Measurements from ENCODE around the gene CTDSP1. TPM values are rescaled to one million over a fixed set of nuclear protein-coding genes. Genes with fewer than 3 reads are reported as not detected.

CTDSP1 gene
- total RNA-seq, 1 experiment from 2014 or later = 52.3 TPM

DNA sequence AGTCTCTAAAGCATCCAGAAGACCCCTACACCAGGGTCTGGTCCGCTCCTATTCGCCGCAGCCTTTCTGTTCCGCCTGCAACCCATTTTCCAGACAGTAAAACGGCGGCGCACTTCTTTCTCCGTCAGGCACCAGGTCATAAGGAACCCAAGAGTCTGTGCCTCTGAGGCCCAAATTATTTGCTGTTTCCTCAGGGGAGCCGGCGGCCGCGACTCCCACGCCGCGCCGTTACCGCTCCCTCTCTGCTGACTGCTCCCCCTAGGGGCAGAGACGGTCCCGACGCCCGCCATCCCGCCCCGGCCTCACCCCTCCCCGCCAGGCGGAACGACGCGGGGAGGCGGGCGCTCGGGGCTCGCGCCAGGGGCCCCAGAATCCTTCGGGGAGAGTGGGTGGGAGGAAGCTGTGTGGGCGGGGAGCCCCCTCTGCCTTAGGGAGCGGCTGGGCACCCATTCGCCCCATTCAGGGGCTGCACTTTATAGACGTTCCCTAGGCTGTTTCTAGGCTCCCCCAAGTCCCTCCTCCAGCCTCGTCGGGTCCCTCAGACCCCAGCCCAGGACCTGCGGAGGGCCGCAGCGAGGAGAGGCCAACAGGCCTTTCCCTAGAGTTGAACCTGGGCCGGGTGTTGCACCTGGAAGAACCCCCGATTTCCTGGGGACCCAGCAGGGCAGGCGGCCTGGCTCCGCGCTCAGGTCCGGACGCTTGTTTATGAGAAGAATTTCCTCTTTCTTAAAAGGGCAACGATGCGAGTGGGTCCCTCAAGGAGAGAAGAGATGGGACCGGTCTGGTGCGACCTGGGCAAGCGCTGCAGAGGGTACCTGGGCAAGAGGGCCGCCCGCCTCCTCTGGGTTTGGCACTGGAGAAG, 3.6 kb upstream of the CTDSP1 start:
- no peak overlapping the region for H3T11ph ChIP-seq (ENCODE audit: low read length)

More for the DNA sequence above, 3.6 kb upstream of the CTDSP1 start:
- Histone ChIP-seq H3K27ac (ENCODE audit: insufficient read length, low read depth, low read length) (peak overlapping the region; percentile 72), H2BK12ac (ENCODE audit: insufficient read length, low read depth, low read length) (peak overlapping the region; percentile 55), H3K23me2 (ENCODE audit: insufficient read length, low read depth, low read length, poor library complexity, severe bottlenecking) (peaks cover 32% of the 10 kb centered on the region), H3K27me3 (ENCODE audit: insufficient read depth, low read length) (peaks cover 20% of the 10 kb centered on the region), H3K23ac (ENCODE audit: insufficient read length, low read depth, low read length) (no peak overlapping the region), H4K20me1 (ENCODE audit: control insufficient read depth, insufficient read depth, insufficient read length) (no peaks in the 10 kb centered on the region), H2AK5ac (ENCODE audit: insufficient read length, low read length) (no peak overlapping the region), H3K79me1 (ENCODE audit: insufficient read depth, low read depth, low read length, poor library complexity, severe bottlenecking) (no peaks in the 10 kb centered on the region), H2BK120ac (ENCODE audit: low read depth, low read length, poor library complexity, severe bottlenecking) (no peak overlapping the region), H2BK15ac (ENCODE audit: low read depth, low read length) (no peak overlapping the region), H3K9ac (ENCODE audit: extremely low read depth, insufficient read length, low read length) (peak overlapping the region; percentile 32), H2BK20ac (ENCODE audit: low read depth, low read length, poor library complexity, severe bottlenecking) (no peak overlapping the region), H3K79me2 (ENCODE audit: insufficient read depth, low read length) (no peaks in the 10 kb centered on the region), H4K91ac (ENCODE audit: insufficient read length, low read depth, low read length) (no peak overlapping the region), H4K5ac (ENCODE audit: insufficient read length, low read depth, low read length) (no peak overlapping the region), H3K4me2 (ENCODE audit: insufficient read depth, insufficient read length, low read length) (peak overlapping the region; percentile 93), H3K56ac (ENCODE audit: insufficient read length, low read depth, low read length) (no peak overlapping the region), H2AFZ (ENCODE audit: low read length) (peak overlapping the region; percentile 48), H3K14ac (ENCODE audit: insufficient read depth, low read length) (peak overlapping the region; percentile 91), H3K18ac (ENCODE audit: insufficient read length, low read depth, low read length) (peak overlapping the region; percentile 95), H4K8ac (replicated peaks; ENCODE audit: insufficient read length, low read depth, low read length) (no peak overlapping the region), H3K4me1 (ENCODE audit: insufficient read depth, low read length) (no peaks in the 10 kb centered on the region; the same call in 1 of the 2 replicates), H3K4ac (ENCODE audit: low read depth, low read length) (no peak overlapping the region), H2BK5ac (ENCODE audit: insufficient read length, low read length) (no peak overlapping the region), H3K9me3 (ENCODE audit: control insufficient read depth, low read depth, low read length) (no peaks in the 10 kb centered on the region)
- no CpG with 5 or more reads among the region's 57 CpGs for WGBS (ENCODE audit: extremely low coverage, insufficient read length, low lambda C conversion rate)
- peaks cover 45% of the 10 kb centered on the region for H3K27me3 Mint-ChIP-seq (ENCODE audit: low read depth)
- H3K4me1 Mint-ChIP-seq = peaks cover 26 to 45% of the 10 kb centered on the region in 2 experiments
- TF ChIP-seq, protein P1, sequence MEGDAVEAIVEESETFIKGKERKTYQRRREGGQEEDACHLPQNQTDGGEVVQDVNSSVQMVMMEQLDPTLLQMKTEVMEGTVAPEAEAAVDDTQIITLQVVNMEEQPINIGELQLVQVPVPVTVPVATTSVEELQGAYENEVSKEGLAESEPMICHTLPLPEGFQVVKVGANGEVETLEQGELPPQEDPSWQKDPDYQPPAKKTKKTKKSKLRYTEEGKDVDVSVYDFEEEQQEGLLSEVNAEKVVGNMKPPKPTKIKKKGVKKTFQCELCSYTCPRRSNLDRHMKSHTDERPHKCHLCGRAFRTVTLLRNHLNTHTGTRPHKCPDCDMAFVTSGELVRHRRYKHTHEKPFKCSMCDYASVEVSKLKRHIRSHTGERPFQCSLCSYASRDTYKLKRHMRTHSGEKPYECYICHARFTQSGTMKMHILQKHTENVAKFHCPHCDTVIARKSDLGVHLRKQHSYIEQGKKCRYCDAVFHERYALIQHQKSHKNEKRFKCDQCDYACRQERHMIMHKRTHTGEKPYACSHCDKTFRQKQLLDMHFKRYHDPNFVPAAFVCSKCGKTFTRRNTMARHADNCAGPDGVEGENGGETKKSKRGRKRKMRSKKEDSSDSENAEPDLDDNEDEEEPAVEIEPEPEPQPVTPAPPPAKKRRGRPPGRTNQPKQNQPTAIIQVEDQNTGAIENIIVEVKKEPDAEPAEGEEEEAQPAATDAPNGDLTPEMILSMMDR (conservative IDR thresholded peaks at IDR 0.05) = peak; percentile 96
- peak overlapping the region; percentile 83 to 89 for H3K4me3 Mint-ChIP-seq
- H3K36me3 Mint-ChIP-seq (ENCODE audit: insufficient read depth in 1 of 3, low read depth in 3 of 3) = no peaks in the 10 kb centered on the region
- H3K9me3 Mint-ChIP-seq = no peaks in the 10 kb centered on the region; a peak in 1 of 5 replicates
- H3K27ac Mint-ChIP-seq = peak overlapping the region; percentile 97 to 100 (median 97)
- peak; percentile 93 for DNase-seq

All from H9 (cell line).